OCI-LY7 (cell line): ENCODE measurements around the gene KNL1. TPM values are rescaled to one million over a fixed set of nuclear protein-coding genes. Genes with fewer than 3 reads are reported as not detected.

ENCODE experiments used
- BruUV-seq: library from RNA; stranded (reverse); fragments of 400-500 nt; replicated peaks from 2 replicates; lab custom pipeline; 2021; lab: Mats Ljungman, UMichigan
- CTCF ChIA-PET: fragments of 300-600 bp; sonication (Branson Sonifier 250); formaldehyde crosslinking; loops from one replicate; lab custom pipeline; 2022; ENCODE audit warnings: antibody characterized with exemption; ENCODE audit not compliant: unreplicated experiment; lab: Charles Lee
- POLR2A ChIA-PET: fragments of 300-600 bp; sonication (Branson Sonifier 250); formaldehyde crosslinking; loops from one replicate; lab custom pipeline; 2022; ENCODE audit warnings: antibody characterized with exemption; lab: Charles Lee
- DNase-seq: peaks from one replicate; pipeline ENCODE4 v3.0.0-alpha.2; 2015; ENCODE audit warnings: low spot score
- H2AFZ ChIP-seq: fragments of 200-600 bp; sonication (generic), shearing (Covaris generic); 2 replicates; pipeline ENCODE4 v1.6.1; 2014; ENCODE audit warnings: mild to moderate bottlenecking, antibody characterized with exemption, low read length, moderate library complexity
- H3K27ac ChIP-seq: fragments of 200-600 bp; sonication (generic); 2 replicates; pipeline ENCODE4 v1.5.1; 2014; ENCODE audit warnings: mixed run types, low read depth, mild to moderate bottlenecking, moderate library complexity, low read length, inconsistent platforms; ENCODE audit not compliant: poor library complexity, severe bottlenecking
- H3K36me3 ChIP-seq: fragments of 200-600 bp; sonication (generic); 2 replicates; pipeline ENCODE4 v1.6.1; 2014; ENCODE audit warnings: mild to moderate bottlenecking, antibody characterized with exemption, low read length, moderate library complexity, mixed read lengths; ENCODE audit not compliant: insufficient read depth
- H3K4me1 ChIP-seq: fragments of 200-600 bp; sonication (generic); 2 replicates; pipeline ENCODE4 v1.5.1; 2014; ENCODE audit warnings: mild to moderate bottlenecking, low read length; ENCODE audit not compliant: insufficient read depth, poor library complexity, severe bottlenecking
- H3K4me2 ChIP-seq: fragments of 200-600 bp; sonication (generic); 2 replicates; pipeline ENCODE4 v1.6.1; 2014; ENCODE audit warnings: mild to moderate bottlenecking, low read length
- H3K4me3 ChIP-seq: fragments of 200-600 bp; sonication (generic); 2 replicates; pipeline ENCODE4 v1.5.1; 2014; ENCODE audit warnings: mild to moderate bottlenecking, low read depth, low read length; ENCODE audit not compliant: poor library complexity, severe bottlenecking
- H3K79me2 ChIP-seq: fragments of 200-600 bp; sonication (generic); 2 replicates; pipeline ENCODE4 v1.6.1; 2016; ENCODE audit warnings: low read depth, mild to moderate bottlenecking, low read length, moderate library complexity, mixed read lengths; ENCODE audit not compliant: insufficient read depth
- H3K9me2 ChIP-seq: fragments of 200-600 bp; sonication (generic); 2 replicates; pipeline ENCODE4 v1.6.1; 2016; ENCODE audit warnings: mild to moderate bottlenecking, low read length, mixed read lengths; ENCODE audit not compliant: insufficient read depth
- H3K9me3 ChIP-seq: fragments of 200-600 bp; sonication (generic); 2 replicates; pipeline ENCODE4 v1.6.1; 2014; ENCODE audit warnings: mild to moderate bottlenecking, mixed run types, low read length, mixed read lengths
- H4K20me1 ChIP-seq: fragments of 200-600 bp; sonication (generic); 2 replicates; pipeline ENCODE4 v1.6.1; 2014; ENCODE audit warnings: mild to moderate bottlenecking, antibody characterized with exemption, low read length, moderate library complexity, mixed read lengths; ENCODE audit not compliant: insufficient read depth
- CTCF ChIP-seq: fragments of 200-600 bp; sonication (generic); conservative IDR thresholded peaks from 2 replicates; pipeline ENCODE4 v1.5.1; 2014; ENCODE audit warnings: mild to moderate bottlenecking, antibody characterized with exemption, low read length, moderate library complexity, mixed read lengths
- EZH2phosphoT487 ChIP-seq: fragments of 200-600 bp; sonication (generic); IDR thresholded peaks from 2 replicates; pipeline ENCODE4 v1.6.1; 2018; ENCODE audit warnings: low read depth, borderline replicate concordance, mild to moderate bottlenecking, mixed run types, antibody characterized with exemption, low read length, moderate library complexity, mixed read lengths
- intact Hi-C: fragments of 100-400 bp; cut with micrococcal nuclease; formaldehyde crosslinking; loops from one replicate; pipeline ENCODE4 v1.10.0; 2022; ENCODE audit not compliant: unreplicated experiment
- total RNA-seq, 2 experiments: library from RNA; depleted of rRNA in 1 of 2; stranded (reverse); fragments of >200 nt in 1 of 2; shearing (Covaris generic) in 1 of 2; gene quantifications; 2 replicates each; pipeline ENCODE4 v1.2.3, GENCODE V29; 2014 to 2022

The KNL1 gene
- total RNA-seq, 2 experiments from 2014 or later, result 51.3 to 58.7 TPM

GRCh38 chr15:40693904-40694687 lies 100.0 kb downstream of the KNL1 start:
- Histone ChIP-seq H3K36me3 (peaks cover 35% of the 10 kb centered on the region), H2AFZ (peak overlapping the region; percentile 71; the same call in 1 of the 2 replicates), H3K9me2 (no peaks in the 10 kb centered on the region), H3K4me3 (peak overlapping the region; percentile 94), H4K20me1 (peaks cover 8% of the 10 kb centered on the region), H3K27ac (peak overlapping the region; percentile 89), H3K79me2 (peaks cover 35% of the 10 kb centered on the region), H3K4me1 (peaks cover 26% of the 10 kb centered on the region), H3K9me3 (no peaks in the 10 kb centered on the region), H3K4me2 (peak overlapping the region; percentile 88)
- TSS peak; percentile 69 for BruUV-seq
- CTCF ChIA-PET, result interaction anchor here (0.6 to 0.9 kb wide), 2 partner anchors 71 to 125 kb away, joined by 3 to 6 read pairs; partner anchors contain the start of gene RPUSD2
- intact Hi-C loops, result loop anchor here (2.0 kb wide), 1 partner anchor 75 kb away; the partner anchor contains the start of gene C15orf62
- peak; percentile 59 for DNase-seq
- POLR2A ChIA-PET, result interaction anchor here (0.6 to 2.5 kb wide), 14 partner anchors 9 to 137 kb away, joined by 3 to 14 read pairs (median 3); partner anchors contain the start of genes CCDC32, KNL1 and ZFYVE19
- TF ChIP-seq CTCF (0 out of 2 replicates have a peak, but pooled peaks have one; percentile 12), EZH2phosphoT487 (no peak)

- ChIA-PET CTCF (interaction anchor here (0.6 to 0.9 kb wide), 2 partner anchors 71 to 126 kb away, joined by 3 to 6 read pairs; partner anchors contain the start of gene RPUSD2), POLR2A (interaction anchor here (0.6 to 2.5 kb wide), 16 partner anchors 9 to 137 kb away, joined by 3 to 14 read pairs (median 3); partner anchors contain the start of genes CCDC32, KNL1 and ZFYVE19)
- TF ChIP-seq CTCF (no peak), EZH2phosphoT487 (no peak)
- Histone ChIP-seq H3K36me3 (peaks cover 43% of the 10 kb centered on the region), H3K4me1 (peaks cover 26% of the 10 kb centered on the region), H4K20me1 (peaks cover 8% of the 10 kb centered on the region), H3K9me2 (no peaks in the 10 kb centered on the region), H3K4me3 (peak within 1 kb of the TSS; percentile 94), H3K79me2 (peaks cover 36% of the 10 kb centered on the region), H3K4me2 (peak within 1 kb of the TSS; percentile 88), H3K27ac (peak within 1 kb of the TSS; percentile 89), H3K9me3 (no peaks in the 10 kb centered on the region), H2AFZ (peak within 1 kb of the TSS; percentile 71)
- peak; percentile 96 for DNase-seq
- no TSS peak for BruUV-seq
- intact Hi-C loops, result loop anchor here (2.0 to 5.0 kb wide), 2 partner anchors 74 to 197 kb away; partner anchors contain the start of genes C15orf62 and VPS18
Measured at GRCh38 chr15:40694688-40695468, 100.8 kb downstream of the KNL1 start, which contains the start of gene RAD51. Gene RAD51, plus strand, starts transcription at chr15:40695174. Its CDS starts 3,585 bp downstream, at chr15:40698759.
